ENCODE measurements around the gene FAM120A. TPM values are rescaled to one million over a fixed set of nuclear protein-coding genes. Genes with fewer than 3 reads are reported as not detected.

Gene FAM120A
- total RNA-seq, 1 donor from 2014 or later: 57.3 TPM

- no peaks in the 10 kb centered on the region for H3K27me3 Mint-ChIP-seq (ENCODE audit: low read depth)
- peaks cover 29% of the 10 kb centered on the region for H3K4me1 Mint-ChIP-seq
- DNase-seq (ENCODE audit: low read depth, low spot score): no peak
- H3K9me3 Mint-ChIP-seq: no peaks in the 10 kb centered on the region
- TF ChIP-seq CTCF (conservative IDR thresholded peaks at IDR 0.05): no peak
- peaks cover 4% of the 10 kb centered on the region for H3K36me3 Mint-ChIP-seq (ENCODE audit: low read depth)
- H3K4me3 Mint-ChIP-seq: no peak overlapping the region
- no peak overlapping the region for H3K27ac Mint-ChIP-seq (ENCODE audit: unreplicated experiment)
Observed at GRCh38 chr9:93480262-93480661, 28.8 kb downstream of the FAM120A start.

GRCh38 chr9:93480728-93481324, 29.3 kb downstream of the FAM120A start:
- peak overlapping the region; percentile 76 for H3K27ac Mint-ChIP-seq (ENCODE audit: unreplicated experiment)
- peaks cover 29% of the 10 kb centered on the region for H3K4me1 Mint-ChIP-seq
- DNase-seq (ENCODE audit: low read depth, low spot score): no peak
- no peaks in the 10 kb centered on the region for H3K9me3 Mint-ChIP-seq
- no peak overlapping the region for H3K4me3 Mint-ChIP-seq
- peak; percentile 32 for TF ChIP-seq CTCF (conservative IDR thresholded peaks at IDR 0.05)
- peaks cover 8% of the 10 kb centered on the region for H3K36me3 Mint-ChIP-seq (ENCODE audit: low read depth)
- no peaks in the 10 kb centered on the region for H3K27me3 Mint-ChIP-seq (ENCODE audit: low read depth)

GRCh38 chr9:93483497-93483896, 32.0 kb downstream of the FAM120A start:
- no peaks in the 10 kb centered on the region for H3K9me3 Mint-ChIP-seq

GRCh38 chr9:93486268-93486667, 34.8 kb downstream of the FAM120A start:
- DNase-seq (ENCODE audit: low read depth, low spot score): no peak
- H3K9me3 Mint-ChIP-seq: no peaks in the 10 kb centered on the region
- H3K4me3 Mint-ChIP-seq: no peak overlapping the region
- peaks cover 12% of the 10 kb centered on the region for H3K4me1 Mint-ChIP-seq
- H3K36me3 Mint-ChIP-seq (ENCODE audit: low read depth): peaks cover 26% of the 10 kb centered on the region
- TF ChIP-seq CTCF (conservative IDR thresholded peaks at IDR 0.05): no peak
- H3K27me3 Mint-ChIP-seq (ENCODE audit: low read depth): no peaks in the 10 kb centered on the region
- no peak overlapping the region for H3K27ac Mint-ChIP-seq (ENCODE audit: unreplicated experiment)

More at GRCh38 chr9:93483497-93483896, 32.0 kb downstream of the FAM120A start:
- TF ChIP-seq CTCF (conservative IDR thresholded peaks at IDR 0.05): no peak
- H3K36me3 Mint-ChIP-seq (ENCODE audit: low read depth): peaks cover 23% of the 10 kb centered on the region
- H3K4me1 Mint-ChIP-seq: peaks cover 29% of the 10 kb centered on the region
- DNase-seq (ENCODE audit: low read depth, low spot score): no peak
- H3K4me3 Mint-ChIP-seq: no peak overlapping the region
- H3K27me3 Mint-ChIP-seq (ENCODE audit: low read depth): no peaks in the 10 kb centered on the region
- no peak overlapping the region for H3K27ac Mint-ChIP-seq (ENCODE audit: unreplicated experiment)

GRCh38 chr9:93488244-93488643, 36.8 kb downstream of the FAM120A start:
- H3K27ac Mint-ChIP-seq (ENCODE audit: unreplicated experiment): no peak overlapping the region
- no peaks in the 10 kb centered on the region for H3K27me3 Mint-ChIP-seq (ENCODE audit: low read depth)

More at GRCh38 chr9:93488244-93488643, 36.8 kb downstream of the FAM120A start:
- Mint-ChIP-seq H3K4me3 (no peak overlapping the region), H3K9me3 (no peaks in the 10 kb centered on the region), H3K36me3 (ENCODE audit: low read depth) (peaks cover 26% of the 10 kb centered on the region), H3K4me1 (no peaks in the 10 kb centered on the region)
- no peak for DNase-seq (ENCODE audit: low read depth, low spot score)
- TF ChIP-seq CTCF (conservative IDR thresholded peaks at IDR 0.05): no peak
